ENCODE data around the gene RAVER1. TPM values are rescaled to one million over a fixed set of nuclear protein-coding genes. Genes with fewer than 3 reads are reported as not detected.

The RAVER1 gene
- total and polyA plus RNA-seq, 2 of the 13 experiments (the other 11 are each of a cell fraction or from before 2014, with no cell fraction given), result 3.6 to 7.9 TPM

- TF ChIP-seq ZNF703 (CRISPR knock-in tag; IDR thresholded peaks at IDR 0.05; ENCODE audit: borderline replicate concordance) (no peak), ZKSCAN8 (CRISPR knock-in tag; IDR thresholded peaks at IDR 0.05; ENCODE audit: borderline replicate concordance) (no peak), ZNF709 (CRISPR knock-in tag; IDR thresholded peaks at IDR 0.05) (0 out of 2 replicates have a peak, but pooled peaks have one; percentile 44), RAD51 (IDR thresholded peaks at IDR 0.05; ENCODE audit: borderline replicate concordance) (no peak), ZNF101 (CRISPR knock-in tag; IDR thresholded peaks at IDR 0.05; ENCODE audit: borderline replicate concordance, low read depth) (no peak; the same call in 1 of the 2 replicates), NCOR1 (IDR thresholded peaks at IDR 0.05; ENCODE audit: borderline replicate concordance, low read length) (no peak), ELF3 (CRISPR knock-in tag; IDR thresholded peaks at IDR 0.05) (peak; percentile 41; the same call in 1 of the 2 replicates), MLLT10 (CRISPR knock-in tag; IDR thresholded peaks at IDR 0.05) (no peak), GPN1 (CRISPR knock-in tag; IDR thresholded peaks at IDR 0.05; ENCODE audit: borderline replicate concordance) (no peak), ZIK1 (CRISPR knock-in tag; IDR thresholded peaks at IDR 0.05; ENCODE audit: borderline replicate concordance, low read depth) (no peak; the same call in 1 of the 2 replicates), ZNF850 (CRISPR knock-in tag; conservative IDR thresholded peaks at IDR 0.05) (no peak), NFE2L2 (IDR thresholded peaks at IDR 0.05; ENCODE audit: low read length) (no peak), DRAP1 (CRISPR knock-in tag; IDR thresholded peaks at IDR 0.05) (peak; percentile 83), ZNF124 (CRISPR knock-in tag; IDR thresholded peaks at IDR 0.05) (peak; percentile 74; the same call in 1 of the 2 replicates), FUBP1 (CRISPR knock-in tag; IDR thresholded peaks at IDR 0.05; ENCODE audit: borderline replicate concordance) (no peak), ATF5 (CRISPR knock-in tag; IDR thresholded peaks at IDR 0.05; ENCODE audit: low read depth) (no peak), KDM5A (IDR thresholded peaks at IDR 0.05; ENCODE audit: borderline replicate concordance, low read length) (peak; percentile 79; the same call in 1 of the 2 replicates), THAP11 (CRISPR knock-in tag; IDR thresholded peaks at IDR 0.05) (peak; percentile 84), RARA (CRISPR knock-in tag; IDR thresholded peaks at IDR 0.05) (no peak), MTF2 (CRISPR knock-in tag; IDR thresholded peaks at IDR 0.05; ENCODE audit: borderline replicate concordance) (no peak), ADNP (CRISPR knock-in tag; IDR thresholded peaks at IDR 0.05) (no peak), ZNF788 (CRISPR knock-in tag; IDR thresholded peaks at IDR 0.05; ENCODE audit: borderline replicate concordance) (peak; percentile 79; the same call in 1 of the 2 replicates), GFI1 (CRISPR knock-in tag; IDR thresholded peaks at IDR 0.05; ENCODE audit: borderline replicate concordance) (peak; percentile 52; the same call in 1 of the 2 replicates)
- TF ChIP-seq, protein P1, sequence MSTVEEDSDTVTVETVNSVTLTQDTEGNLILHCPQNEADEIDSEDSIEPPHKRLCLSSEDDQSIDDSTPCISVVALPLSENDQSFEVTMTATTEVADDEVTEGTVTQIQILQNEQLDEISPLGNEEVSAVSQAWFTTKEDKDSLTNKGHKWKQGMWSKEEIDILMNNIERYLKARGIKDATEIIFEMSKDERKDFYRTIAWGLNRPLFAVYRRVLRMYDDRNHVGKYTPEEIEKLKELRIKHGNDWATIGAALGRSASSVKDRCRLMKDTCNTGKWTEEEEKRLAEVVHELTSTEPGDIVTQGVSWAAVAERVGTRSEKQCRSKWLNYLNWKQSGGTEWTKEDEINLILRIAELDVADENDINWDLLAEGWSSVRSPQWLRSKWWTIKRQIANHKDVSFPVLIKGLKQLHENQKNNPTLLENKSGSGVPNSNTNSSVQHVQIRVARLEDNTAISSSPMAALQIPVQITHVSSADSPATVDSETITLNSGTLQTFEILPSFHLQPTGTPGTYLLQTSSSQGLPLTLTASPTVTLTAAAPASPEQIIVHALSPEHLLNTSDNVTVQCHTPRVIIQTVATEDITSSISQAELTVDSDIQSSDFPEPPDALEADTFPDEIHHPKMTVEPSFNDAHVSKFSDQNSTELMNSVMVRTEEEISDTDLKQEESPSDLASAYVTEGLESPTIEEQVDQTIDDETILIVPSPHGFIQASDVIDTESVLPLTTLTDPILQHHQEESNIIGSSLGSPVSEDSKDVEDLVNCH (CRISPR knock-in tag; IDR thresholded peaks at IDR 0.05), result peak; percentile 83
Observed at GRCh38 chr19:10332965-10333757, at the start of gene RAVER1 (continued).

All from HepG2 (cell line).